ENCODE measurements around the gene ST13.
A peak's percentile ranks its signal among the peaks of the same experiment; 100 is the strongest.
"Not testable (repeated sequence)": the region's sequence is repeated elsewhere in the genome, so short reads cannot be mapped to it uniquely, and the experiment has no call there.

ST13 gene

DNA sequence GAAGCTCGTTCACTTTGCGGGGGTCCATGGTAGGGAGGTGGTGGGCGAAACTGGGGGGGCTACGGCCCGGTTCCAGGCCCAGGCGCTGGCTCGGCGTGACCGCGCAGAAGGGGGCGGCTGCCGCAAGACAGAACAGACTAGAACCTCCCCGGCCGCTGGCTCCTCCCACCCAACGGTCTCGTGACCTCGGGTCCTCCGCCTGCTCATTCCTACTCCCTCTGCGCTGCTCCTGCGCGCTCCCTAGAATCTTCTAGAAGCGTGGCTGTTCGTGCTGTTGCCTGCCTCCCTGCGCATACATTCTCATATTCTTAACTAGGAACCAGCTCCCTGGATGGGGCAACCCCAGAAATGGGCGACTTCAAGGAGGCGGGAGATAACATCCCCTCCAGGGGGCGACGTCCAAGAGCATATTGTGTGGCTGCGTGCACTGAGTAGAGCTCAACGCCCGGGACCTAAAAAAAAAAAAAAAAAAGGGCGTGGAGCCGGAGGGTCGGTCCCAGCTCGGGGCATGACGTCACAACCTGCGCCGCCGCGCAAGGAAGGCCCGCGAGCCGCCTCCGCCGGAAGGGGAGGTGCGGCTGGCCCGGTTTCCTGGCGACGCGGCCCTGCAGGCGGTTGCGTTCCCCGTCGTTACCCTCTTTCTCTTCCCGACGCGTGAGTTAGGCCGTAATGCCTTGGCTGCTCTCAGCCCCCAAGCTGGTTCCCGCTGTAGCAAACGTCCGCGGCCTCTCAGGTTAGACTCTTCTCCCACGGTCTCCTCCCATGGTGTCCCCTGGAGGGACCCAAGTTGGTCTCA, at the start of gene ST13, which contains the start of gene XPNPEP3:
ST13 (minus strand) TSS at position 127 of the 796 bp plus-strand sequence; CDS start at position 28, 99 bp downstream.
XPNPEP3 (plus strand) TSS at position 636 of the 796 bp plus-strand sequence; CDS start at position 670, 34 bp downstream.
- DNase-seq (ENCODE audit: low read depth) = peak; percentile 95

GRCh38 chr22:40904101-40904500, 47.7 kb upstream of the ST13 start:
- DNase-seq (ENCODE audit: low read depth) = no peak

DNA sequence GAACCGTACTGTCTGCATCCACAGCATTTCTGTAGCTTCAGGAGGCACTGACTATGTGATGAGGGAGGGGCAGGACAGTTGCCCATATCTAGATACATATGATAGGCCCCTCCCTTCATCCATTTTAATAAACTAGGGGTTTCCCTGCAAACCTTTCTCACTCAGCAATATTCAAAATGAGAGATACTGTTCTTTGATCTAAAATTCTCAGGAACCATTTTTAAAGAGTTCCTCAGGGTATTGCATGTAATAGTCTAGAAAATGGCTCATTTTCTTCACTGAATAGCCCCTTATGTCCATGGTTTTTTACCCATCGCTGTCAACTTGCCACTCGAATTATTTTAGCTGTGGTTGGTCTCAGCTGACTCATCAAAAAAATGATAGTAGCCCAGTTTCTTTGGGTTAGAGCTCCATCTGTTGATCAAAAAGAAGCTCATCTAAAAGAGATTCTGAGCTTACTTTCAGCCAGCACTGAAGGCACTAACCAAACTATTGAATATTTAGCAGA, 42.5 kb upstream of the ST13 start:
- DNase-seq (ENCODE audit: low read depth) = no peak

- DNase-seq (ENCODE audit: low read depth) = no peak
Observed at GRCh38 chr22:40894417-40894816, 38.0 kb upstream of the ST13 start.

GRCh38 chr22:40890881-40891280, 34.4 kb upstream of the ST13 start:
- no peak for DNase-seq (ENCODE audit: low read depth)

DNA sequence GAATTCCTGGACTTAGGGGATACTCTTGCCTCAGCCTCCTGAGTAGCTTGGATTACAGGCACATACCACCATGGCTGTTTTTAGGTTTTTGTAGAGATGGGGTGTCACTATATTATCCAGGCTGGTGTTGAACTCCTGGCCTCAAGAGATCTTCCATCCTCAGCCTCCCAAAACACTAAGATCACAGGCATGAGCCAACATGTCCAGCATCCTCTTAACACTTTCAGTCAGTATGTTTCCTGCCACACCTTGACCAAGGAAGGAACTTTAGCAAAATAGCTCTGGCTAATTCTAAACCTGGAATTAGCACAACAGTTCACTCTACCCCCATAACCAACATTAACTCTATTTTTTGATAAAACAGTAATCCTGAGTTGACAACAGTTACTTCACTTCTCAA, 32.7 kb upstream of the ST13 start:
- no peak for DNase-seq (ENCODE audit: low read depth)

DNA sequence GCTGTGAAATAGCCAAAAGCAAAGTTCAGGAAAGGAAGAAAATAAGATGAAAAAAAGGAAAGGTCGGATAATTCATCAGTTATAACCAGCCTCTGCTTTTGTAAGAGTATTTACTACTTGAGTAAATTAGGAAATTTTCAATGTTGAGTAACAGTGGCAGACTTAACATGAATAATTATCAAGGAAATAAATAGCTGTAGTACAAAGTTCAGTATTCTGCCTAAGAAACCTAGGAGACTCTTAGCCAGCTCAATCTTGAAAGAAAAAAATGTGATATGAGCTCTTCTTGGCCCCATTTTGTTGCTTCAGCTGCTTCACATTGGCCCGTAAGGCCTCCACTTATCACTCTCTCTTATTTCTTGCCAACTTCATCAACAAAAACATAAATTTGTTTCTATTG, 22.5 kb upstream of the ST13 start:
- no peak for DNase-seq (ENCODE audit: low read depth)

DNA sequence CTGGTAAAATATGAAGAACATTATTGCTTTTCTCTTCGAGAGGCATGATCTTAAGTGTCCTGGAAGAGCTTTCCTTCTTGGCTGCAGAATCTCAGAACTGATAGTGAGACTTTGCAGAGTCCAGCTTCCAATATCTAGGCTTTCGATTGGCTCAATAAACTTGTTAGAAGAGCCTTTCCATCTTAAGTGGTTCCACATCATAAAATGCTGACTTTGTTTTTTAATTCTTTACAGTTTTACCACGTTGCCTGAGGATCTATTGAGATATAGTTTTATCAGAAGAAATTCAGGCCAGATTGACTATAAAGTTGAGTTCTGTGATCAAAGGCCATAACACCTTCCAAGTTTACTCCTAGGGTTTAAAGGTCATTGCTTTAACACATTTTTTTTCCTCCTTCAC, 21.0 kb upstream of the ST13 start:
- no peak for DNase-seq (ENCODE audit: low read depth)

DNA sequence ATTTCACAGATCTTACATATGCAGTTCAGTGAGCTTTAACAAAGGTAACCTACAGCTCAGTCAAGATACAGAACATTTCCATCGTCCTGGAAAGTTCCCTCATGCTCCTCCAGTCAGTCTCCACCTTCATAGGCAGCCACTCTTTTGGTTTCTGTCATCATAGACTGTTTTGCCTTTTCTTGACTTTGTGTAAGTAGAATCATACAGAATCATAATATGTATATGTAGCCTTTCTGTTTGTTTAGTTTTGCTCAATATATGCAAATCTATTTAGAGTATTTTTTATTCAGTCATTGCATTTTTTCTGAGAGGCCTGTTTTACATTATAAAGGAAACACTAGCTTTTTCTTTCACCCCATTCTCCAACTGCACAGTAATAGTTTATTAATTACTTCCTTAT, 20.5 kb upstream of the ST13 start:
- DNase-seq (ENCODE audit: low read depth) = no peak

DNA sequence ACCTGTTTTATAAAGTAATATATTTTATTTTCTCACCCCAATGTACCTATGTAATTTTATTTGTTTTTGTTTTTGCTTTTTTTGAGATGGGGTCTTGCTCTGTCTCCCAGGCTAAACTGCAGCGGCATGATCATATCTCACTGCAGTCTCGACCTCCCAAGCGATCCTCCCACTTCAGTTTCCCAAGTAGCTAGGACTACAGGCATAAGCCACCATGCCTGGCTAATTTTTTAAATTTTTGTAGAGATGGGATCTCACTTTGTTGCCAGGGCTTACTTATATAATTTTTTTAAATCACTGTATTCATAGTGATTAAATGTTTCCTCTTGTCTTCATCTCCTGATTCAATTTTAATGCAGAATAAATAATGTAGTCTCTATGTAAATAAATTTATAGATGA, 18.7 kb upstream of the ST13 start:
- DNase-seq (ENCODE audit: low read depth) = no peak

GRCh38 chr22:40874016-40874415, 17.6 kb upstream of the ST13 start:
- DNase-seq (ENCODE audit: low read depth) = no peak

- DNase-seq (ENCODE audit: low read depth) = not testable (repeated sequence)
Observed at GRCh38 chr22:40868379-40868778, 11.9 kb upstream of the ST13 start.

DNA sequence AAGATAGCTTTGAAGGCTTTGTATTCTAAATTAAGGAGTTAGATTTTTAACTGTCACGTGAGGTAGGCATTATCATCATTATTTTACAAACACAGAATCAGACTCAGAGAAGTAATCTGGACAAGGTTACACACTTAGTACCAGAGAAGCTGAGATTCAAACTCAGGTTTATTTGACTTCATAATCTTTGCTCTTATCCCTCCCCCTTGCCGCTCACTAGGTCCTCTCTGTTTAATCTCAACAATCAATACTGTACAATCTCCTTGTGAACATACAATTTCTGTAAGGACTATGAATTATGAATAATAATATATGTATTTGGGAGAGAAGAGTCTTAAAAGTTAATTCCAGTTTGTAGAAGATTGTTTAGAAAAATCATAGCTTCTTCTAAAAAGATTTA, 10.7 kb upstream of the ST13 start:
- DNase-seq (ENCODE audit: low read depth) = no peak

- no peak for DNase-seq (ENCODE audit: low read depth)
Observed at GRCh38 chr22:40862537-40862936, 6.1 kb upstream of the ST13 start.

- no peak for DNase-seq (ENCODE audit: low read depth)
Observed at GRCh38 chr22:40862013-40862412, 5.6 kb upstream of the ST13 start, which contains the start of gene DNAJB7. Gene DNAJB7 (minus strand): TSS chr22:40862113. CDS start chr22:40861994, 119 bp downstream.

DNA sequence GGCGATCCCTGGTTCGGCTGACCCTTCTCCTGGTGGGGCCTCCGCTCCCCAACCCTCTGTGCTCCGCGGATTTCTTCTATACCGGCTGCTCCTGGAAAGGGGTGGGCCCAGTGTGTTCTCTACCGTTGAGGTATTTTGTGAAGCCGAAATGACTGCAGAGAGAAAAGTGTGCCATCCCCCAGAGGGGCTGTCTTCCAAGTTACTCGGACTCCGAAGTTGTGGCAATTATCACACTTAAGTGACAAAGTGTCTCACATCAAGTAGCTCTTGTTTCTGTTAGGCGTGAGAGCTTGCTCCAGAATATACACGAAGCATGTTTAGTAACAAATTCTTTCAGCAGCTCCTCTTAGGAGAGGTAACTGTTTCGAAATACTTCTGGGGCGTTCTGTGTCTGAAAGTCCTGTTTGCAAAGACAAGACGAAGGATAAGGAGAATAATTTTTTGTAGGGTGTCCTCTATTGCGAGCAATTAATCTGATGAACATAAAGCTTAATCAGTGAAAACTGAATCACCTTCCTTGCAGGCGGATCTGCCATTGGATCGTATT, 943 bp upstream of the ST13 start:
- no peak for DNase-seq (ENCODE audit: low read depth)

- no peak for DNase-seq (ENCODE audit: low read depth)
Observed at GRCh38 chr22:40855979-40856512, 393 bp downstream of the ST13 start.

DNA sequence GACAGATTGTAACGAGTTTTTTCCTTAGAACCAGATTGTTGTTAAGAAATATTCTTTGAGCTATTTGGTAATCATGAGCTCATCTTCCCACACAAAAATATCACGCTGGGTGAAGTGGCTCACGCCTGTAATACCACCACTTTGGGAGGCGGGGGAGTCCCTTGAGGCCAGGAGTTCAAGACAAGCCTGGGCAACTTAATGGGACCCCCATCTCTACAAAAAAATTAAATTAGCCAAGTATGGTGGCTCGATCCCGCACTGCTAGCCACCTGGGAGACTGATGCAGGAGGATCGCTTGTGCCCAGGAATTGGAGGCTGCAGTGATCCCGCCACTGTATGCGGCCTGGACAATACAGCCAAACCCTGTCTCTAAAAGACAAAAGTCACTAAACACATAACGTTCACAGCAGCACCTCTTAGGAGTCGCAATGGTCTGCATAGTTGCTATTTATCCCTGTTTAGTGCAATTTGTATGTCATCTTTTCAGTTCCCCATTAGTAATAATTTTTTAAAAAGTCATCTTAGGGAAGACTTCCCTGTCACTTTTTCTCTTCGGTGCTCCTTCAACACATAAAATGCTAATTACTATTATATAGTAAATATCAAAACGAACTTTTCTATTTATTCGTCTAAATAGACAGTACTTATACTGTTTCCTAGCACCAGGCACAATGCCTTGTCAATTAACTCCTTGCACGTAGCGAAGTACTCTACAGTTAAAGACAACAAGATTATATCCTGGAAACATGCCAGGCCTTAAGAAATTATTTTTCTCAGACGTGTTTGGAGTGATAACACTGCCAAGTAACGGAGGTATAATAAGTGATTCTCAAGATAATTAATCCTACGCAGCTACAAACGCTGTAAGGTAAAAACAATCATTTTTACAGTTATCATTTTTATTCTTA, 1.1 kb downstream of the ST13 start:
- DNase-seq (ENCODE audit: low read depth) = no peak

DNA sequence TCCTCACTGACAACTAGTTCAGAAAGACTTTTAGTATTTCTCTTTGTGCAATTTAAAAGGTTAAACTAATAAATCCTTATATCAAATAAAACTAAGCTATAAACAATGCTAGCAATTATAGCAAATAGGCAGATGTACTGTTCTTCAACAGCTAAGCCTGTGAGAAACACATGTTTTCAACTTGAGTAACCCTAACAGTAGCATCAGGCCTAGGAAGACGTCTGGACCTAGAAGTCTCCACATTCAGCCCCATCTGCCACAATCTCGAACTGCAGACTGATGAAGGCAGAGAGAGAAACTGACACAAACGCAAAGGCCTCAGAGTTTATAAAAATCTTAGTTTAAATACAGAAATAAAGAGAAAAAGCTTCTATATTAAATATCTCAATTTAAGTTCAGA, 2.5 kb downstream of the ST13 start:
- no peak for DNase-seq (ENCODE audit: low read depth)

- DNase-seq (ENCODE audit: low read depth) = no peak
Observed at GRCh38 chr22:40853333-40853732, 3.1 kb downstream of the ST13 start.

DNA sequence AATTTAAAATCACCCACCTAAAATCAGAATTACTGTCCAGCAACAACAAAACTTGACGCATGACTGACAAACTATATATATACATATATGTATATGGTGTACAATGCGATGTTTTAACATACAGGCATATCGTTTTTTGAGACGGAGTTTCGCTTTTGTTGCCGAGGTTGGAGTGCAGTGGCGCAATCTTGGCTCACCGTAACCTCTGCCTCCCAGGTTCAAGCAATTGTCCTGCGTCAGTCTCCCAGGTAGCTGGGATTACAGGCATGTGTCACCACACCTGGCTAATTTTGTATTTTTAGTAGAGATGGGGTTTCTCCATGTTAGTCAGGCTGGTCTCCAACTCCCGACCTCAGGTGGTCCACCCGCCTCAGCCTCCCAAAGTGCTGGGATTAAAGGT, 10.6 kb downstream of the ST13 start:
- not testable (repeated sequence) for DNase-seq (ENCODE audit: low read depth)

DNA sequence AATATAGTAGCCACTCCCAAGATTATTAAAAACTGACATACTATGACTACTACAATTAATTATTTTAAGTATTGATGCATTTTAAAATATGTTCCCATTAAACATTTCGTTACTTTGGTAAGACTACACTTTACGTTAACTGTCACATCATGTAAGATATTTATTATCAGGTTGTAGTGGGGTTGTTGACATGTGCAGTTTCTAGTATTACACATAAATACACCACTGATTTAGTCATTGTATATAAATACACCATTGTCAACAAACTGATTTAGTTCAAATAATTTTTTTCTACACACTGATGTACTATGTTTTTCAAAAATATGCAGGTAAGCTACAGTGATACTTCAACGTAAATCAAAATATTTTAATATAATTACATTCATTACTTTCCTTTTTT, 11.5 kb downstream of the ST13 start:
- no peak for DNase-seq (ENCODE audit: low read depth)

All from activated T-helper 1 cell treated with Interleukin-2 at 50 U/mL for 16 hours (primary cell).